ENCODE results near the gene DRC1.

- TF ChIP-seq RBAK (CRISPR knock-in tag; IDR thresholded peaks at IDR 0.05) (no peak), JUND (CRISPR knock-in tag; IDR thresholded peaks at IDR 0.05) (no peak), NFIC (IDR thresholded peaks at IDR 0.05; ENCODE audit: low read length) (no peak), KLF16 (CRISPR knock-in tag; IDR thresholded peaks at IDR 0.05) (no peak), CTCF (CRISPR knock-in tag; IDR thresholded peaks at IDR 0.05) (no peak), ARID3A (IDR thresholded peaks at IDR 0.05; ENCODE audit: low read depth, low read length) (no peak), SP2 (CRISPR knock-in tag; IDR thresholded peaks at IDR 0.05) (no peak), XBP1 (CRISPR knock-in tag; IDR thresholded peaks at IDR 0.05) (no peak), ZNF362 (CRISPR knock-in tag; IDR thresholded peaks at IDR 0.05; ENCODE audit: borderline replicate concordance) (no peak)
These were observed 27.1 kb downstream of the DRC1 start for GRCh38 chr2:26428846-26429245.
